ENCODE data around the gene SLC6A3.

Gene SLC6A3

DNA sequence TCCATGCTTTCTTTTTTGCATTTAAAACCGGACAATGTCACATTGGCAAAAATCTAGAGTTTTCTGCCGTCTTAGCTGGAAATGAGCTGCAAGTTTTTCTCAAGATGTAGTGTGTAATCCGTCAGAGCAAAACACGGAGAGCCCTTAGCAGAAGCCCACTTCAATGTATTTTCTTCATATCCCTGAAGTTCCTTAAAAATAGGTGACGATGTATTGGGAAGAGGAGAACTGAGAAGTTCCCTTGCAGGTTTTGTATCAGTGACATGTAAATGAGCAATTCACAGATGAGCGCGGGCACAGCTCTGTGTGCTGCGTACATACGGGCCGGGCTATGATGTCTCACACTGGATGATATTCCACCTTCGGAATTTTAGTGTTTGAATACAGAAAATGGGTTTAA is 85.5 kb downstream of the SLC6A3 start:
- no peaks in the 10 kb centered on the region for H3K36me3 ChIP-seq (replicated peaks; ENCODE audit: low read depth, low read length)
- H3K27ac ChIP-seq (ENCODE audit: low read length): no peak overlapping the region
- H2AFZ ChIP-seq (ENCODE audit: low read depth, low read length): no peak overlapping the region
- H3K4me1 ChIP-seq (ENCODE audit: low read length): 0 out of 2 replicates have a peak, but pooled peaks cover 3% of the 10 kb centered on the region
- peak overlapping the region; percentile 3; the same call in 1 of the 2 replicates for H3K4me2 ChIP-seq (ENCODE audit: low read length)
- no peaks in the 10 kb centered on the region for H3K9me3 ChIP-seq (ENCODE audit: insufficient read depth, low read length)
- H3K27me3 ChIP-seq (ENCODE audit: low read depth, low read length): peaks cover 35% of the 10 kb centered on the region
- no peaks in the 10 kb centered on the region for H3K79me2 ChIP-seq (ENCODE audit: low read length)
- no peak overlapping the region for H3K9ac ChIP-seq (ENCODE audit: low read length)
- no peaks in the 10 kb centered on the region for H4K20me1 ChIP-seq (ENCODE audit: insufficient read depth, low read length)
- TF ChIP-seq CTCF (IDR thresholded peaks at IDR 0.05; ENCODE audit: low read depth, low read length) (no peak), EZH2phosphoT487 (IDR thresholded peaks at IDR 0.05; ENCODE audit: low read depth) (no peak)
- H3K4me3 ChIP-seq (ENCODE audit: low read length): no peak overlapping the region

DNA sequence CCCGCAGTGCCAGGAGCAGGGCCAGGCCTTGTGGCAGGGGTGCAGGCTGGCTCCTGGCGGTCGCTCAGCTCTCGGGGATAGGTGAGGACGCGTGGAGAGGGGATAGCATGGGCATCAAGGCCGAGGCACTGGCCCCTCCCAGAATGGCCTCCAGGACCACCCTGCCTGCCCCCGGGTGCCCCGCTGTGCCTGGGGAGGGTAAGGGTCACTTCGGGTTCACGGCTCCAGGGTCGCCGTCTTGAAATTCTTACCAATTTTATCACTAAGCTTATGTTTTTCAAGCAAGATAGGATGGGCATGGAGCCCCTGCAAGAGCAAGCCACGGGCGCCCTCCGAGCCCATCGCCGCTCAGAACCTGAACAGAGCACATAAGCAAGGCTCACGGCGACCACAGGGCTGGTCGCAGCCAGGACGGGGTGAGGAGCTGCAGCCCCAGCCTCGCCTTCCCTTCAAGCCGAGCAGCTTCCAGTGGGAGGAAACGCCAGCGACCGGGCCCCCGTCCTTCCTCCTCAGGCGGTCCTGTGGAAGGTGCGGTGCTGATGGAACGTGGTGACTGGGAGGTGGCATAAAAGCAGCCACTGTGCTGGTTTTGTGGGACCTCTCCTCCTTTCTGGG is 86.1 kb downstream of the SLC6A3 start:
- Histone ChIP-seq H3K27ac (ENCODE audit: low read length) (no peak overlapping the region), H3K4me3 (ENCODE audit: low read length) (no peak overlapping the region), H3K4me1 (ENCODE audit: low read length) (0 out of 2 replicates have a peak, but pooled peaks cover 3% of the 10 kb centered on the region), H3K4me2 (ENCODE audit: low read length) (no peak overlapping the region), H3K79me2 (ENCODE audit: low read length) (no peaks in the 10 kb centered on the region), H2AFZ (ENCODE audit: low read depth, low read length) (no peak overlapping the region), H4K20me1 (ENCODE audit: insufficient read depth, low read length) (no peaks in the 10 kb centered on the region), H3K36me3 (replicated peaks; ENCODE audit: low read depth, low read length) (no peaks in the 10 kb centered on the region), H3K27me3 (ENCODE audit: low read depth, low read length) (peaks cover 38% of the 10 kb centered on the region), H3K9ac (ENCODE audit: low read length) (no peak overlapping the region), H3K9me3 (ENCODE audit: insufficient read depth, low read length) (no peaks in the 10 kb centered on the region)
- TF ChIP-seq EZH2phosphoT487 (IDR thresholded peaks at IDR 0.05; ENCODE audit: low read depth) (no peak), CTCF (IDR thresholded peaks at IDR 0.05; ENCODE audit: low read depth, low read length) (no peak)

DNA sequence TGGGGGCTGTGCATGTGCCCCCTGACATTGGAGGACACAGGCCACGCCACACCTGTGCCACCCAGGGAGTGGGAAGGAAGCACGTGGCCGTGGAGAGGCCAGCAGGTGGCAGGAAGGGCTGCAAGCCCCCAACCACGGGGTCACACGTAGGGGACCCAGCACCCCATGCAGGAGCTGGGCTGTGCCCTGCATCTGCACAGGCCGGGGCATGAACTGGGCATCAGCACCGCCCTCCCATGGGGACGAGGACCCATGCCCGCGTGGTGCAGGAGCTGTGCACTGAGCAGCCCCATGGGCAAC is 86.6 kb downstream of the SLC6A3 start:
- Histone ChIP-seq H3K4me2 (ENCODE audit: low read length) (no peak overlapping the region), H3K36me3 (replicated peaks; ENCODE audit: low read depth, low read length) (no peaks in the 10 kb centered on the region), H4K20me1 (ENCODE audit: insufficient read depth, low read length) (no peaks in the 10 kb centered on the region), H3K4me3 (ENCODE audit: low read length) (no peak overlapping the region), H3K27me3 (ENCODE audit: low read depth, low read length) (peaks cover 35% of the 10 kb centered on the region), H3K4me1 (ENCODE audit: low read length) (0 out of 2 replicates have a peak, but pooled peaks cover 3% of the 10 kb centered on the region), H3K27ac (ENCODE audit: low read length) (no peak overlapping the region), H3K9me3 (ENCODE audit: insufficient read depth, low read length) (no peaks in the 10 kb centered on the region), H3K9ac (ENCODE audit: low read length) (no peak overlapping the region), H2AFZ (ENCODE audit: low read depth, low read length) (no peak overlapping the region), H3K79me2 (ENCODE audit: low read length) (no peaks in the 10 kb centered on the region)
- TF ChIP-seq CTCF (IDR thresholded peaks at IDR 0.05; ENCODE audit: low read depth, low read length) (no peak), EZH2phosphoT487 (IDR thresholded peaks at IDR 0.05; ENCODE audit: low read depth) (no peak)

DNA sequence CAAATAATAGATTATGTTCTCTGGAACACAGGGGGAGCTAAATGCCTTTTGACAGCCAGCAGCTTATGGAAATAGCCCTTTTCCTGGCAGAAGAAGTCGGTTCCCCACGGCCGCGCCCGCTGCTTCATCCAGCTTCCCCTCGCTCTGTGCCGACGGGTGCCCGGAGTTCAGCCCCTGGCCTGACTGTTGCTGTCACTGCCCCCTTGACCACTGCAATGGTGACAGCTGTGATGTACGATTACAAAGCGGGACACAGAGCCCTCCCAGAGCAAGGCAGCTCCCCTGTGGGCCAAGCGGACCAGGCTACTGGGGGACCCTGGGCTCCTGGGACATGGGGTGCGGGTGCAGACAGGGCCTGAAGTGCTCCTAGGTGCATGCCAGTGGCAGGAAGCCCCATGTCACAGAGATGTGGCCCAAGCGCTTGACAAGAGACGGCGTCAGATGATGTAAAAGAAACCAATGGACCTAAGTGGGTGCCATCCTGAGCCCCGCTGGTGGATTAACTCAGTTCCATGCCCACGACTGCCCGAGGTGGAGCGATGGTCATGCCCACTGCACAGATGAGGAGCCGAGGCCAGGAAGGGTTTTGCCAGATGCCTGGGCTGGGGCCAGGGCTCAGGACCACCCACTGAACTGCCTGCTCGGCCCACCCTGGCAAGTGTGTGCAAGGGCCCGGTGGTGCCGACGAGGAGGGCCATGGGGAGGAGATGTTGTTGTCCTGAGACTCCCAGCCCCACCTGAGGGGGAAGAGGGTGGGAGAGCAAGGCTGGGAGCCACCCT is 87.1 kb downstream of the SLC6A3 start:
- Histone ChIP-seq H3K27ac (ENCODE audit: low read length) (no peak overlapping the region), H3K36me3 (replicated peaks; ENCODE audit: low read depth, low read length) (no peaks in the 10 kb centered on the region)

More for the DNA sequence above, 87.1 kb downstream of the SLC6A3 start:
- TF ChIP-seq CTCF (IDR thresholded peaks at IDR 0.05; ENCODE audit: low read depth, low read length) (no peak), EZH2phosphoT487 (IDR thresholded peaks at IDR 0.05; ENCODE audit: low read depth) (no peak)
- H3K9ac ChIP-seq (ENCODE audit: low read length): no peak overlapping the region
- peaks cover 30% of the 10 kb centered on the region for H3K27me3 ChIP-seq (ENCODE audit: low read depth, low read length)
- H3K9me3 ChIP-seq (ENCODE audit: insufficient read depth, low read length): no peaks in the 10 kb centered on the region
- H4K20me1 ChIP-seq (ENCODE audit: insufficient read depth, low read length): no peaks in the 10 kb centered on the region
- no peak overlapping the region for H3K4me2 ChIP-seq (ENCODE audit: low read length)
- no peak overlapping the region for H2AFZ ChIP-seq (ENCODE audit: low read depth, low read length)
- H3K4me1 ChIP-seq (ENCODE audit: low read length): 0 out of 2 replicates have a peak, but pooled peaks cover 3% of the 10 kb centered on the region
- no peaks in the 10 kb centered on the region for H3K79me2 ChIP-seq (ENCODE audit: low read length)
- no peak overlapping the region for H3K4me3 ChIP-seq (ENCODE audit: low read length)

All from OCI-LY3 (cell line).